OCI-LY7 (cell line): ENCODE measurements around the gene SWT1.

Experiments
- CTCF ChIP-seq: fragments of 200-600 bp; sonication (generic); conservative IDR thresholded peaks from 2 replicates; pipeline ENCODE4 v1.5.1; 2014; ENCODE audit warnings: mild to moderate bottlenecking, antibody characterized with exemption, low read length, moderate library complexity, mixed read lengths
- EZH2phosphoT487 ChIP-seq: fragments of 200-600 bp; sonication (generic); IDR thresholded peaks from 2 replicates; pipeline ENCODE4 v1.6.1; 2018; ENCODE audit warnings: low read depth, borderline replicate concordance, mild to moderate bottlenecking, mixed run types, antibody characterized with exemption, low read length, moderate library complexity, mixed read lengths

- TF ChIP-seq CTCF, result no peak
- TF ChIP-seq EZH2phosphoT487, result no peak
These were observed 80.7 kb downstream of the SWT1 start for GRCh38 chr1:185237661-185238060.
